Vagina (tissue), 2 donors: ENCODE data around the gene GRB7. TPM values are rescaled to one million over a fixed set of nuclear protein-coding genes. Genes with fewer than 3 reads are reported as not detected.
A peak's percentile ranks its signal among the peaks of the same experiment; 100 is the strongest.
"Not testable (repeated sequence)": the region's sequence is repeated elsewhere in the genome, so short reads cannot be mapped to it uniquely, and the experiment has no call there.

Source experiments
- DNase-seq, 2 donors: peaks; one replicate each; pipeline ENCODE4 v3.0.0-alpha.2; 2017; ENCODE audit errors: extremely low spot score in 2 of 2
- H3K27ac ChIP-seq: fragments of 200-600 bp; sonication (generic); one replicate; pipeline ENCODE4 v1.5.1; 2019
- H3K27me3 ChIP-seq: fragments of 200-600 bp; sonication (generic); one replicate; pipeline ENCODE4 v1.5.1; 2019
- H3K36me3 ChIP-seq, 2 donors: fragments of 200-600 bp; sonication (generic); one replicate each; pipeline ENCODE4 v1.5.1; 2017 to 2019
- H3K4me1 ChIP-seq: fragments of 200-600 bp; sonication (generic); one replicate; pipeline ENCODE4 v1.5.1; 2019
- H3K4me3 ChIP-seq, 2 donors: fragments of 200-600 bp; sonication (generic); 1 replicate in 1 of 2; 2 replicates in 1 of 2; pipeline ENCODE4 v1.5.1; 2016 to 2019
- H3K9me3 ChIP-seq: fragments of 200-600 bp; sonication (generic); one replicate; pipeline ENCODE4 v1.5.1; 2019
- POLR2A ChIP-seq, 2 donors: fragments of 450-650 bp; IDR thresholded peaks; one replicate each; pipeline ENCODE4 v1.6.1; 2017; ENCODE audit warnings: antibody characterized with exemption in 2 of 2, mild to moderate bottlenecking in 2 of 2, moderate library complexity in 2 of 2
- POLR2AphosphoS5 ChIP-seq, 2 donors: sonication (generic); formaldehyde crosslinking; IDR thresholded peaks; one replicate each; pipeline ENCODE4 v1.9.0; 2017; ENCODE audit warnings: antibody characterized with exemption in 2 of 2, mild to moderate bottlenecking in 2 of 2, low read depth in 1 of 2; ENCODE audit not compliant: insufficient read depth in 1 of 2
- intact Hi-C: fragments of 100-400 bp; cut with DNase I; formaldehyde crosslinking; loops from one replicate; pipeline ENCODE4 v1.15.1; 2023
- total RNA-seq: library from RNA; depleted of rRNA; stranded (reverse); fragments of >200 nt; gene quantifications from one replicate; pipeline ENCODE4 v1.2.3, GENCODE V29; 2016
- TF ChIP-seq, protein P1 (sequence below), 3 experiments: fragments of 450-650 bp in 2 of 3; fragments of 200-600 bp in 1 of 3; sonication (generic) in 1 of 3; IDR thresholded peaks; one replicate each; pipeline ENCODE4 v1.5.1; 2017 to 2019; ENCODE audit warnings: antibody characterized with exemption in 3 of 3, mild to moderate bottlenecking in 2 of 3, moderate library complexity in 2 of 3

GRB7 gene
- total RNA-seq, 1 donor from 2014 or later, result 23.6 TPM

GRCh38 chr17:39696731-39697130 lies 41.0 kb upstream of the GRB7 start:
- Histone ChIP-seq H3K36me3 (no peaks in the 10 kb centered on the region), H3K27ac (no peak overlapping the region), H3K4me3 (no peak overlapping the region), H3K27me3 (no peaks in the 10 kb centered on the region), H3K9me3 (no peaks in the 10 kb centered on the region), H3K4me1 (peaks cover 15% of the 10 kb centered on the region)
- no peak for TF ChIP-seq POLR2A (IDR thresholded peaks at IDR 0.05)
- TF ChIP-seq POLR2AphosphoS5 (IDR thresholded peaks at IDR 0.05; ENCODE audit: insufficient read depth in 1 of 2, low read depth in 1 of 2), result no peak
- no peak for DNase-seq
- intact Hi-C loops, result no loop called here

- DNase-seq, result no peak
- Histone ChIP-seq H3K27me3 (no peaks in the 10 kb centered on the region), H3K9me3 (no peaks in the 10 kb centered on the region), H3K36me3 (no peaks in the 10 kb centered on the region), H3K4me3 (no peak overlapping the region), H3K4me1 (peaks cover 28% of the 10 kb centered on the region), H3K27ac (no peak overlapping the region)
- intact Hi-C loops, result no loop called here
- TF ChIP-seq POLR2A (IDR thresholded peaks at IDR 0.05) (no peak), POLR2AphosphoS5 (IDR thresholded peaks at IDR 0.05; ENCODE audit: insufficient read depth in 1 of 2, low read depth in 1 of 2) (no peak)
- TF ChIP-seq, protein P1, sequence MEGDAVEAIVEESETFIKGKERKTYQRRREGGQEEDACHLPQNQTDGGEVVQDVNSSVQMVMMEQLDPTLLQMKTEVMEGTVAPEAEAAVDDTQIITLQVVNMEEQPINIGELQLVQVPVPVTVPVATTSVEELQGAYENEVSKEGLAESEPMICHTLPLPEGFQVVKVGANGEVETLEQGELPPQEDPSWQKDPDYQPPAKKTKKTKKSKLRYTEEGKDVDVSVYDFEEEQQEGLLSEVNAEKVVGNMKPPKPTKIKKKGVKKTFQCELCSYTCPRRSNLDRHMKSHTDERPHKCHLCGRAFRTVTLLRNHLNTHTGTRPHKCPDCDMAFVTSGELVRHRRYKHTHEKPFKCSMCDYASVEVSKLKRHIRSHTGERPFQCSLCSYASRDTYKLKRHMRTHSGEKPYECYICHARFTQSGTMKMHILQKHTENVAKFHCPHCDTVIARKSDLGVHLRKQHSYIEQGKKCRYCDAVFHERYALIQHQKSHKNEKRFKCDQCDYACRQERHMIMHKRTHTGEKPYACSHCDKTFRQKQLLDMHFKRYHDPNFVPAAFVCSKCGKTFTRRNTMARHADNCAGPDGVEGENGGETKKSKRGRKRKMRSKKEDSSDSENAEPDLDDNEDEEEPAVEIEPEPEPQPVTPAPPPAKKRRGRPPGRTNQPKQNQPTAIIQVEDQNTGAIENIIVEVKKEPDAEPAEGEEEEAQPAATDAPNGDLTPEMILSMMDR (IDR thresholded peaks at IDR 0.05), result no peak
Observed at GRCh38 chr17:39697961-39698360, 39.8 kb upstream of the GRB7 start.

- H3K9me3 ChIP-seq, intact Hi-C loops, DNase-seq, H3K36me3 ChIP-seq, H3K27me3 ChIP-seq: not testable (repeated sequence)
- Histone ChIP-seq H3K4me1 (peaks cover 37% of the 10 kb centered on the region), H3K27ac (peak overlapping the region; percentile 77), H3K4me3 (peak overlapping the region; percentile 69 to 72)
Observed at GRCh38 chr17:39699157-39699817, 38.5 kb upstream of the GRB7 start.

DNA sequence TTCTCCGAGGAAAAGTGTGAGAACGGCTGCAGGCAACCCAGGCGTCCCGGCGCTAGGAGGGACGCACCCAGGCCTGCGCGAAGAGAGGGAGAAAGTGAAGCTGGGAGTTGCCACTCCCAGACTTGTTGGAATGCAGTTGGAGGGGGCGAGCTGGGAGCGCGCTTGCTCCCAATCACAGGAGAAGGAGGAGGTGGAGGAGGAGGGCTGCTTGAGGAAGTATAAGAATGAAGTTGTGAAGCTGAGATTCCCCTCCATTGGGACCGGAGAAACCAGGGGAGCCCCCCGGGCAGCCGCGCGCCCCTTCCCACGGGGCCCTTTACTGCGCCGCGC lies 38.0 kb upstream of the GRB7 start, which contains the start of gene ERBB2:
Gene ERBB2, plus strand, starts transcription at position 247 of the 330 bp plus-strand sequence. CDS start 175 bp downstream, outside the sequence.
- Histone ChIP-seq H3K36me3 (no peaks in the 10 kb centered on the region), H3K27me3 (no peaks in the 10 kb centered on the region), H3K4me1 (peaks cover 42% of the 10 kb centered on the region), H3K27ac (peak within 1 kb of the TSS; percentile 77), H3K9me3 (no peaks in the 10 kb centered on the region), H3K4me3 (peak within 1 kb of the TSS; percentile 69 to 72)
- DNase-seq, result no peak
- TF ChIP-seq, protein P1 (IDR thresholded peaks at IDR 0.05), result no peak
- TF ChIP-seq POLR2AphosphoS5 (IDR thresholded peaks at IDR 0.05; ENCODE audit: insufficient read depth in 1 of 2, low read depth in 1 of 2) (peak; percentile 45 to 87), POLR2A (IDR thresholded peaks at IDR 0.05) (peak in 1 of 2 donors; percentile 24)
- intact Hi-C loops, result no loop called here

- intact Hi-C loops, result no loop called here
- Histone ChIP-seq H3K27me3 (no peaks in the 10 kb centered on the region), H3K4me1 (peaks cover 48% of the 10 kb centered on the region), H3K27ac (peak overlapping the region; percentile 77), H3K9me3 (no peaks in the 10 kb centered on the region), H3K4me3 (peak overlapping the region; percentile 69 to 72), H3K36me3 (no peaks in the 10 kb centered on the region)
- no peak for DNase-seq
- TF ChIP-seq POLR2A (IDR thresholded peaks at IDR 0.05), result no peak
- TF ChIP-seq, protein P1 (IDR thresholded peaks at IDR 0.05), result no peak
- no peak for TF ChIP-seq POLR2AphosphoS5 (IDR thresholded peaks at IDR 0.05; ENCODE audit: insufficient read depth in 1 of 2, low read depth in 1 of 2)
Observed at GRCh38 chr17:39700148-39700987, 37.4 kb upstream of the GRB7 start.
